ENCODE data around the gene RNF212. TPM values are rescaled to one million over a fixed set of nuclear protein-coding genes. Genes with fewer than 3 reads are reported as not detected.

Gene RNF212
- total RNA-seq, 1 donor from 2014 or later, result under 0.01 TPM

GRCh38 chr4:1105662-1106061 lies 7.7 kb downstream of the RNF212 start:
- TF ChIP-seq CTCF (IDR thresholded peaks at IDR 0.05; ENCODE audit: insufficient read depth, low read length, severe bottlenecking), result no peak
- no peak for DNase-seq (ENCODE audit: low read depth)
- Histone ChIP-seq H3K36me3 (ENCODE audit: control insufficient read depth, insufficient read depth, low read length) (no peaks in the 10 kb centered on the region), H3K27me3 (ENCODE audit: control insufficient read depth, insufficient read depth, low read length) (no peaks in the 10 kb centered on the region), H3K4me3 (ENCODE audit: low read depth, low read length) (no peak overlapping the region)
- no peak for FAIRE-seq

GRCh38 chr4:1105067-1105466 lies 8.3 kb downstream of the RNF212 start:
- no peaks in the 10 kb centered on the region for H3K36me3 ChIP-seq (ENCODE audit: control insufficient read depth, insufficient read depth, low read length)
- DNase-seq (ENCODE audit: low read depth) (no peak), FAIRE-seq (no peak)
- no peak for TF ChIP-seq CTCF (IDR thresholded peaks at IDR 0.05; ENCODE audit: insufficient read depth, low read length, severe bottlenecking)
- H3K27me3 ChIP-seq (ENCODE audit: control insufficient read depth, insufficient read depth, low read length), result no peaks in the 10 kb centered on the region
- no peak overlapping the region for H3K4me3 ChIP-seq (ENCODE audit: low read depth, low read length)

GRCh38 chr4:1104647-1105046 lies 8.7 kb downstream of the RNF212 start:
- peaks cover 2% of the 10 kb centered on the region for H3K27me3 ChIP-seq (ENCODE audit: control insufficient read depth, insufficient read depth, low read length)
- H3K36me3 ChIP-seq (ENCODE audit: control insufficient read depth, insufficient read depth, low read length), result no peaks in the 10 kb centered on the region
- no peak overlapping the region for H3K4me3 ChIP-seq (ENCODE audit: low read depth, low read length)
- DNase-seq (ENCODE audit: low read depth) (no peak), FAIRE-seq (no peak)
- no peak for TF ChIP-seq CTCF (IDR thresholded peaks at IDR 0.05; ENCODE audit: insufficient read depth, low read length, severe bottlenecking)

- FAIRE-seq (no peak), DNase-seq (ENCODE audit: low read depth) (no peak)
- Histone ChIP-seq H3K36me3 (ENCODE audit: control insufficient read depth, insufficient read depth, low read length) (no peaks in the 10 kb centered on the region), H3K27me3 (ENCODE audit: control insufficient read depth, insufficient read depth, low read length) (peaks cover 2% of the 10 kb centered on the region), H3K4me3 (ENCODE audit: low read depth, low read length) (no peak overlapping the region)
- no peak for TF ChIP-seq CTCF (IDR thresholded peaks at IDR 0.05; ENCODE audit: insufficient read depth, low read length, severe bottlenecking)
These were observed 13.6 kb downstream of the RNF212 start for GRCh38 chr4:1099684-1100335.

- Histone ChIP-seq H3K27me3 (ENCODE audit: control insufficient read depth, insufficient read depth, low read length) (peaks cover 2% of the 10 kb centered on the region), H3K36me3 (ENCODE audit: control insufficient read depth, insufficient read depth, low read length) (no peaks in the 10 kb centered on the region), H3K4me3 (ENCODE audit: low read depth, low read length) (no peak overlapping the region)
- no peak for DNase-seq (ENCODE audit: low read depth)
- FAIRE-seq, result no peak
- TF ChIP-seq CTCF (IDR thresholded peaks at IDR 0.05; ENCODE audit: insufficient read depth, low read length, severe bottlenecking), result no peak
These were observed 14.1 kb downstream of the RNF212 start for GRCh38 chr4:1099270-1099669.

Measured in bronchial epithelial cell (primary cell).